GM19023 (cell line): ENCODE measurements around the gene PKP4.
"Not testable (repeated sequence)": the region's sequence is repeated elsewhere in the genome, so short reads cannot be mapped to it uniquely, and the experiment has no call there.

Experiments used
- ATAC-seq: cut with Tn5 transposase; IDR thresholded peaks from one replicate; pipeline ENCODE4 v1.9.1; 2021; ENCODE audit warnings: mild to moderate bottlenecking, moderate library complexity; ENCODE audit not compliant: unreplicated experiment

The PKP4 gene

GRCh38 chr2:158668001-158668765 lies 211.4 kb downstream of the PKP4 start:
- ATAC-seq, result no peak

GRCh38 chr2:158670292-158670691 lies 213.5 kb downstream of the PKP4 start:
- ATAC-seq, result no peak

GRCh38 chr2:158671360-158672245 lies 214.9 kb downstream of the PKP4 start:
- ATAC-seq, result no peak

- ATAC-seq, result no peak
Measured at GRCh38 chr2:158676295-158676694, 219.5 kb downstream of the PKP4 start.

GRCh38 chr2:158676696-158677095 lies 219.9 kb downstream of the PKP4 start:
- no peak for ATAC-seq

- ATAC-seq, result no peak
Measured at GRCh38 chr2:158677542-158677941, 220.8 kb downstream of the PKP4 start.

GRCh38 chr2:158681816-158682215 lies 225.1 kb downstream of the PKP4 start:
- no peak for ATAC-seq

GRCh38 chr2:158685646-158686045 lies 228.9 kb downstream of the PKP4 start:
- no peak for ATAC-seq

GRCh38 chr2:158686210-158686691 lies 229.5 kb downstream of the PKP4 start:
- no peak for ATAC-seq

GRCh38 chr2:158687315-158687714 lies 230.6 kb downstream of the PKP4 start:
- no peak for ATAC-seq

- no peak for ATAC-seq
Measured at GRCh38 chr2:158688721-158689120, 232.0 kb downstream of the PKP4 start.

- ATAC-seq, result no peak
Measured at GRCh38 chr2:158689391-158689790, 232.6 kb downstream of the PKP4 start.

GRCh38 chr2:158690823-158691222 lies 234.1 kb downstream of the PKP4 start:
- no peak for ATAC-seq

- ATAC-seq, result no peak
Measured at GRCh38 chr2:158691619-158692018, 234.9 kb downstream of the PKP4 start.

GRCh38 chr2:158692372-158693103 lies 235.8 kb downstream of the PKP4 start:
- ATAC-seq, result no peak

GRCh38 chr2:158693476-158693875 lies 236.7 kb downstream of the PKP4 start:
- no peak for ATAC-seq

- ATAC-seq, result no peak
Measured at GRCh38 chr2:158695305-158695704, 238.6 kb downstream of the PKP4 start.

GRCh38 chr2:158695744-158696143 lies 239.0 kb downstream of the PKP4 start:
- not testable (repeated sequence) for ATAC-seq

- no peak for ATAC-seq
Measured at GRCh38 chr2:158699323-158699722, 242.6 kb downstream of the PKP4 start.

- no peak for ATAC-seq
Measured at GRCh38 chr2:158701101-158701500, 244.3 kb downstream of the PKP4 start.

- ATAC-seq, result no peak
Measured at GRCh38 chr2:158702740-158703139, 246.0 kb downstream of the PKP4 start.
